Muscle of leg (tissue), 11 donors: ENCODE results near the gene ZNF30. TPM values are rescaled to one million over a fixed set of nuclear protein-coding genes. Genes with fewer than 3 reads are reported as not detected.
"Not testable (repeated sequence)": the region's sequence is repeated elsewhere in the genome, so short reads cannot be mapped to it uniquely, and the experiment has no call there.

Experiments
- DNase-seq: peaks from one replicate; pipeline ENCODE4 v3.0.0; 2013
- H3K27ac ChIP-seq: one replicate; pipeline ENCODE4 v1.5.1; 2013; ENCODE audit warnings: mild to moderate bottlenecking, low read length, control low read depth
- H3K27me3 ChIP-seq: one replicate; pipeline ENCODE4 v1.6.1; 2013; ENCODE audit warnings: low read length; ENCODE audit not compliant: control insufficient read depth, insufficient read depth
- H3K36me3 ChIP-seq: one replicate; pipeline ENCODE4 v1.6.1; 2013; ENCODE audit warnings: low read length; ENCODE audit not compliant: control insufficient read depth, insufficient read depth
- H3K4me1 ChIP-seq: one replicate; pipeline ENCODE4 v1.6.1; 2013; ENCODE audit warnings: low read length; ENCODE audit not compliant: control insufficient read depth, insufficient read depth
- H3K4me3 ChIP-seq: one replicate; pipeline ENCODE4 v1.5.1; 2013; ENCODE audit warnings: low read length, control low read depth
- H3K9me3 ChIP-seq: replicated peaks from 2 replicates; pipeline ENCODE4 v1.6.1; 2013; ENCODE audit warnings: low read depth, low read length; ENCODE audit not compliant: control insufficient read depth
- WGBS: methylation state at CpG from one replicate; pipeline ENCODE4 v1.1.5; 2013; ENCODE audit warnings: missing lambda C conversion rate; ENCODE audit not compliant: insufficient coverage; 5-methylcytosine and 5-hydroxymethylcytosine counted together
- polyA plus RNA-seq, 8 donors: library from polyadenylated mRNA; unstranded; fragments of 120-200 nt; gene quantifications; one replicate each; pipeline versions ENCODE4 v1.2.1 to v1.2.3, GENCODE V29; 2013; ENCODE audit warnings: inconsistent platforms in 1 of 8, low replicate concordance in 1 of 8; ENCODE audit not compliant: insufficient read length in 8 of 8, insufficient read depth in 1 of 8
- total RNA-seq: library from RNA; stranded (reverse); fragments of 120-200 nt; gene quantifications from one replicate; pipeline ENCODE4 v1.2.4, GENCODE V29; 2013

ZNF30 gene
- total and polyA plus RNA-seq, 9 donors, result 2.8 to 4.9 (median 3.7) TPM

GRCh38 chr19:34918190-34918589 is 8.5 kb upstream of the ZNF30 start:
- no peaks in the 10 kb centered on the region for H3K36me3 ChIP-seq
- no peak overlapping the region for H3K27ac ChIP-seq
- H3K4me1 ChIP-seq, result no peaks in the 10 kb centered on the region
- WGBS, result no CpG with 5 or more reads among the region's 2 CpGs
- no peak for DNase-seq
- no peak overlapping the region for H3K4me3 ChIP-seq
- peaks cover 9% of the 10 kb centered on the region for H3K9me3 ChIP-seq
- H3K27me3 ChIP-seq, result no peaks in the 10 kb centered on the region

GRCh38 chr19:34920090-34920786 is 6.5 kb upstream of the ZNF30 start:
- H3K4me1 ChIP-seq, H3K36me3 ChIP-seq, H3K27ac ChIP-seq, DNase-seq, H3K4me3 ChIP-seq, H3K27me3 ChIP-seq, H3K9me3 ChIP-seq: not testable (repeated sequence)
- whole genome bisulfite sequencing, result no CpG with 5 or more reads among the region's 8 CpGs

- peaks cover 4% of the 10 kb centered on the region for H3K36me3 ChIP-seq
- H3K27ac ChIP-seq, result no peak overlapping the region
- DNase-seq, result peak; percentile 3
- H3K4me3 ChIP-seq, result no peak overlapping the region
- H3K9me3 ChIP-seq, result no peaks in the 10 kb centered on the region
- H3K4me1 ChIP-seq, result no peaks in the 10 kb centered on the region
- H3K27me3 ChIP-seq, result no peaks in the 10 kb centered on the region
- 92% methylated on average over 9 of the region's 15 CpGs for WGBS
Measured at GRCh38 chr19:34925278-34925855, 1.3 kb upstream of the ZNF30 start.

GRCh38 chr19:34926361-34926684 is 380 bp upstream of the ZNF30 start:
- no CpG with 5 or more reads among the region's 3 CpGs for WGBS
- DNase-seq, result no peak
- no peaks in the 10 kb centered on the region for H3K27me3 ChIP-seq
- no peak overlapping the region for H3K27ac ChIP-seq
- peak overlapping the region; percentile 80 for H3K4me3 ChIP-seq
- no peaks in the 10 kb centered on the region for H3K4me1 ChIP-seq
- H3K9me3 ChIP-seq, result no peaks in the 10 kb centered on the region
- H3K36me3 ChIP-seq, result peaks cover 5% of the 10 kb centered on the region

- Histone ChIP-seq H3K27ac (no peak overlapping the region), H3K4me3 (no peak overlapping the region), H3K36me3 (peaks cover 27% of the 10 kb centered on the region), H3K9me3 (no peaks in the 10 kb centered on the region), H3K4me1 (no peaks in the 10 kb centered on the region), H3K27me3 (no peaks in the 10 kb centered on the region)
- WGBS, result no CpG with 5 or more reads among the region's 6 CpGs
- DNase-seq, result no peak
Measured at GRCh38 chr19:34932494-34932893, 5.8 kb downstream of the ZNF30 start.

- H3K4me1 ChIP-seq, result no peaks in the 10 kb centered on the region
- no peak overlapping the region for H3K4me3 ChIP-seq
- no peak overlapping the region for H3K27ac ChIP-seq
- DNase-seq, result no peak
- H3K27me3 ChIP-seq, result no peaks in the 10 kb centered on the region
- peaks cover 26% of the 10 kb centered on the region for H3K36me3 ChIP-seq
- H3K9me3 ChIP-seq, result no peaks in the 10 kb centered on the region
- WGBS, result 100% methylated on average over 3 of the region's 4 CpGs
Measured at GRCh38 chr19:34936184-34936583, 9.5 kb downstream of the ZNF30 start.

- H3K27me3 ChIP-seq, result no peaks in the 10 kb centered on the region
- H3K36me3 ChIP-seq, result peaks cover 19% of the 10 kb centered on the region
- H3K9me3 ChIP-seq, result peaks cover 6% of the 10 kb centered on the region
- no peak for DNase-seq
- no peaks in the 10 kb centered on the region for H3K4me1 ChIP-seq
- 80% methylated on average over 3 of the region's 10 CpGs for WGBS
- H3K27ac ChIP-seq, result no peak overlapping the region
- no peak overlapping the region for H3K4me3 ChIP-seq
Measured at GRCh38 chr19:34938886-34939285, 12.2 kb downstream of the ZNF30 start.

- Histone ChIP-seq H3K27me3 (no peaks in the 10 kb centered on the region), H3K36me3 (peaks cover 11% of the 10 kb centered on the region), H3K4me3 (no peak overlapping the region), H3K9me3 (peaks cover 21% of the 10 kb centered on the region), H3K4me1 (no peaks in the 10 kb centered on the region), H3K27ac (no peak overlapping the region)
- no CpG with 5 or more reads among the region's 13 CpGs for WGBS
- DNase-seq, result no peak
Measured at GRCh38 chr19:34943861-34944573, 17.3 kb downstream of the ZNF30 start.

- peaks cover 14% of the 10 kb centered on the region for H3K36me3 ChIP-seq
- H3K4me1 ChIP-seq, result no peaks in the 10 kb centered on the region
- H3K9me3 ChIP-seq, result peaks cover 42% of the 10 kb centered on the region
- H3K4me3 ChIP-seq, result no peak overlapping the region
- H3K27ac ChIP-seq, result no peak overlapping the region
- no peaks in the 10 kb centered on the region for H3K27me3 ChIP-seq
- DNase-seq, result no peak
Measured at GRCh38 chr19:34953092-34953491, 26.4 kb downstream of the ZNF30 start.

- peaks cover 62% of the 10 kb centered on the region for H3K9me3 ChIP-seq
- H3K36me3 ChIP-seq, result peaks cover 39% of the 10 kb centered on the region
- H3K27me3 ChIP-seq, result no peaks in the 10 kb centered on the region
- no peak for DNase-seq
- H3K4me3 ChIP-seq, result no peak overlapping the region
- no peak overlapping the region for H3K27ac ChIP-seq
- 89% methylated on average over 13 of the region's 22 CpGs for WGBS
- peaks cover 4% of the 10 kb centered on the region for H3K4me1 ChIP-seq
Measured at GRCh38 chr19:34957830-34958751, 31.4 kb downstream of the ZNF30 start.
